GM18909 (cell line): Measurements from ENCODE around the gene RAD54L.
A peak's percentile ranks its signal among the peaks of the same experiment; 100 is the strongest.

Experiments
- ATAC-seq: cut with Tn5 transposase; IDR thresholded peaks from one replicate; pipeline ENCODE4 v1.9.1; 2021; ENCODE audit warnings: mild to moderate bottlenecking; ENCODE audit not compliant: unreplicated experiment, poor library complexity

Gene RAD54L

DNA sequence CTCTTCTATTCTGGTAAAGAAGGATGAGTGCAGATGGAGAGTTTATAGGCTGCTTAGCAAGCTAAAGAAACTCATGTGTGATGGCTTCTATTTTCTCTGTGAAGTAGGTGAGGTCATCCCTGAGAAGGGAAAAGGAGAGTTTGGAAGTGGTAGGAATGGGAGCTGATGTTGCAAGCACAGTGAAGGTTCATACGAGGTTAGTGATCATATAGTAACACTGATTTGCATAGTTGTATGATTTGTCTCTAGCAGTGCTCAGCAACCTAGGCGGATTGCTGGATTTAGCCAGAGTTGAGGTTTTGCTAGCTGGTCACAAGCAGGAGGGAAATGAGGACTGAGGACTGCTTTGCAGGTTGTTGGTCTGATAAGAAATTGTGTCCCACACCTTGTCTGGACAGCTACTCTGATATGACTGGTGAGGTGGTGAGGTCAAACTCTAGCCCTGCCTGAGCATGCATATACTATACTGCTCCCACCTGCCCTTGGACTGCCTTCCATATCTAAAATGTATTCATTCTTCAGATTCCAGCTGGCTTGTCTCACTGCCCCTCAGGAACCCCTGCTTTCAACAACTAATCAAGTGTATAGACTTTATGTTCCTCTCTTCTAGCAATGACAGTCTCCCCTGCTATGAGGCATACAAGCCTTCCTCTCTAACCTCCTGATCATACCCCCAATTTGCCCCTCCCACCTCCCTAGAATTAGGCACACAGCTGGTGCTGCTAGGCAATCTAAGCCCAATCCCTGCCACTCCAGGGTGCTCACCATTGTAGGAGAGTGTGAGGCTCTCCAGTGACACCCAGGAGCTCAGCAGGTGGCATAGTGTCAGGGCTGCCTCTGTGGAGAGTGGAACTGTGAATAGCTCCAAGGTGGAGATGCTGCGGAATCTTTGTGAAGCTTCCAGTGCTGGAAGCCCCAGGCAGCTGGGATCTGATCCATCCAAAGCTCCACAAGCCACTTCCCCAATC, 37.3 kb downstream of the RAD54L start:
- no peak for ATAC-seq

DNA sequence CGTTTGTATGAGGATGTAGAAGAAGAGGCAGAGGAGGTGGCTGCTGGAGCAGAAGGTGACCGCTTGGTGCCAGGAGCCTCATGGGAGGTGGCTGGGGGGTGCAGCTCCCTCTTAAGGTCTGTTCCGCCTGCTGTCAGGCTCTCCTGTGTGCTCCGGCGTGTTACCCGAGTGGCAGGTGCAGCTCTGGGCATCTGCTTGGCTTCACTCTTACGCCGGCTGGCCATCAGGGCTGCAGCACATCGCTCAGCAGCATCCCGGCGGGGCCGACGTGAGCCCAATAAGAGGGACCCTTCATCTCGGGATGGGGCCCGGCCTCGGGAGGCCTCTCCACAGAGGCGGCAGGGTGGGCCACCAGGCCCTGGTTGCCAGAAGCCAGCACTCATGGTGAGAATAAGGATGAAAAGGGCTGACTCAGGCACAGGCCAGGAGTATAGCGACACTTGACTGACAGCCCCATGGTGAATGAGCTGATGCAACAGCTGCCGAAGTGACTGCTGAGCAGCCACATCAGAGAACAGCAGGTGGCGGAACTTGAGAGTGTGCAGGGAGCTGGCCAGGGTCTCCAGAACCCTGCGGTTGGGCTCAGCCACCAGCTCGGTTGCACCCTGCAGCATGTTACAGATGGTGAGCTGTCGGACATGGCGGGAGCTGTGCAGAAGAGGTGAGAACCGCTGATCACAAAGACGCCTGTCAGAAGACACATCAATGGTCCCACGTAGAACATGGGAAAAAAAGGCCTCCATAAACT, 38.3 kb downstream of the RAD54L start:
- no peak for ATAC-seq

DNA sequence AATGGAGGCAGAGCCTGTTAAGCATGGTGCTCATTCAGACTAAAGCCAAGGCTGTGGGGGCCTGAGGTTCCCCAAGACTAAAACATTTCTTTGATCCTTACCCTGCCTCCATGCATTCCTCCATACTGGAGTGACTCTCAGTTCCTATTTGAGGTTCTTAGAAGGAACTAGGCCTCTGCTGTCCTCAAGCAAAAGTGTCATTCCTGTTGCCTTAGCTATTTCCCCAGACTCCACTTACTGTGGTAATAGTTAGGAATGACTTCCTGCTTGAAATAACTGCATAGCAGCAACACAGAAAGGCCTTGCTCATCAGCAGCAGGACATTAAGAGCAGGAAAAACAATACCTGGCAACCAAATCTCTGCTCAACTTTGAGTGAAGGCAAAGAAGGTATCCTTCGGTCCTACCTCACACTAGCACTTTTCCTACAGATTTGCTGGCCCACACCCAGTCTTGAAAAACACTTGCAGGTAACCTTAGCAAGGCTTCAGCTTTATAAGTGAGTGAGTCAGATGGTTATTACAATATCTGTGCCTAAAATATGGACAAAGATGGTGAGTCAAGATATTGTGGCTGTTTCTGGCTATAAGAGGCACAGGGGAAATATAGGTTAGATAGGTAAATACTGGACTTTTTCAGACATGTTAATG, 41.0 kb downstream of the RAD54L start:
- ATAC-seq = no peak

DNA sequence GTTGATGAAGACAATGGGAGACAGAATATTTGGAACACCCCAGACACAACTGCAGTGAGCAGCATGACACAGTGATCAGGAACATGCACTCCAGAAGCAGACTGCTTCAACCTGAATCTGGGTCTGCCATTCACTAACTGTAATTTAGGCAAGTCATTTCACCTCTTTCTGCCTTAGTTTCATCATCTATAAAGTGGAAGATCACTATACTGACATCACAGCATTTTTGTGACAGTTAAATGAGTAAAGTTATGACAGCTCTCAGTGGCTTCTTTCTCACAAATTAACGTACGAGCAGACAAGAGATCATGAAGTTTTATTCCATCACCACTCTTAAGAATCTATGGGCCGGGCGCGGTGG, 41.6 kb downstream of the RAD54L start:
- ATAC-seq = no peak

DNA sequence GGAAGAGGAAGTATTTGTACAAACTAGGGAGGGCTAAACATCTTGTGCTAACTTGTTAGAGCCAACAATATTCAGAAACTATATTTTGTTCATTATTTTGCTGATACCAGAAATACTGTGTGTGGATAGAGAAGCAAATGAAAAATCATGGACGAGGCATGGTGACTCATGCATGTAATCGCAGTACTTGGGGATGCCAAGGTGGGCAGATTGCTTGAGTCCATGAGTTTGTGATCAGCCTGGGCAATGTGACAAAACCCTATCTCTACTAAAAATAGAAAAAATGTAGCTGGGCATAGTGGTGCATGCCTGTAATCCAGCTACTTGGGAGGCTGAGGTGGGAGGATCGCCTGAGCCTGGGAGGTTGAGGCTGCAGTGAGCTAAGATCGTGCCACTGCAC, 42.4 kb downstream of the RAD54L start:
- ATAC-seq = no peak

DNA sequence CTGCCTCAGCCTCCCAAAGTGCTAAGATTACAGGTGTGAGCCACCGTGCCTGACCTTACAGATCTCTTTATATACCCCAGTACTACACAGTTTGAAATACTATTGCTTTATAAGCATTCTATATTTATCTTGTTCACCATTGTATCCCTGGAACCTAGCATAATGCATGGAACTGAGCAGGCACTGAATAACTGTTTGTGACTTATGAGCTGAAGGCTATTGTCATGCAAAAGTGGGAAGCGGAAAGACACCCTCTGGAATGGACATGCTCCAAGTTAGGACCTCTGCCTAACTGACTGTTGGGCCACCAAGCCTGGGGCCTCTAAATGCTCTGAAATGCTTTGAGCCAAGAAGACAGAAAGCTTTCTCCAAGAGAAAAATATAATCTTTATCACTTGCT, 47.7 kb downstream of the RAD54L start:
- ATAC-seq = no peak

DNA sequence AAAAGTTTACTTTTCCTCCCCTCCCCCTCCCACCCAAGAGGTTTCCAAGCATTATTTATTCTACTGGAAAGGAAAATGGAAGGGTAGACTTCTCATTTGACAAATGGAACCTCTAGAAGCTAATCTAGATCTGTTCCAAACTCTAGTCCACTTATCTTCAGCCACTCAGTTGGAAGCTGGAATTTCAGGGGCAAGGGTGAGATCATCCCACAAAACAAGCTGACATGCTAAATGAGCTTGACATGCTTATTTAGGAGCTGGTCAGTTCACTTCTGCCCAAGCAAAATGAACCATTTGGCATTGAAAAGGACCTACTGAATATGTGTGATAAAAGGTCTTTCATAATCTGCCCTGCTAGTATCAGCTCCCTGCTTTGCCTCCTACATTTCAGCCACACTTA, 50.8 kb downstream of the RAD54L start:
- ATAC-seq = no peak

DNA sequence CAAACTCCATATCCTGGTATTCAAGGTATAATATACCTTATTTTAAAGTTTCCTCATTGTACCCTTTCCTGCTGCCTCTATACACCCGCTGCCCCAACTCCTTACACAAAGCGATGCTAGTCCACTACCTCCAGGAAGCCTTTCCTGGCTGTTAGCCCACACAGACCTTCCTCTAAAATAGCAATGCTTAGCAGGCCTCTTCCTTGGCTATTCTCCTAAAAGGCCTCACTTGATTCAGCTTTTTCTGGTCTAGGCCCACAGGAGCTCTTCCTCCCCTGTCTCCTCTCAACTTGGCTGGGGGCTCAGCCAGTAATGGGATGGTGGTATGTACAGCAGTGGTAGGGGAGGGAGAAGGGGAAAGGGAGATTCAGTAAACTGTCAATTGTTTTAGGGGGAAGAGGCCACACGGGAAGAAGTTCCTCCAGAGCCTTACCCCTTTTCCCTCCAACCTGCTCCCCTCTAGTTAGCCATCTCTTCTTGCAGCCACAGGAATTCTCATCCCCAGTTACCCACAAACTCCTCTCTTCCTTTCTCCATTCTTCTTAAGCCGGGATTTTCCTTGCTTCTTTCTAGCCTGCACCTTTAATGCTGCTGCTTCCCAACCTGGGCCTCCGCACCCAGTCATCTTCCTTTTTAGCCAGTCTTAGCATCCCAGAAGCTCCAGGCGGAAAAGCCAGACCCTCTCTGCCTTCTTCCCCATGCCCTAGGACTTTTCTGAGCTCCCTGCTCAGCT, 53.3 kb downstream of the RAD54L start:
- no peak for ATAC-seq

DNA sequence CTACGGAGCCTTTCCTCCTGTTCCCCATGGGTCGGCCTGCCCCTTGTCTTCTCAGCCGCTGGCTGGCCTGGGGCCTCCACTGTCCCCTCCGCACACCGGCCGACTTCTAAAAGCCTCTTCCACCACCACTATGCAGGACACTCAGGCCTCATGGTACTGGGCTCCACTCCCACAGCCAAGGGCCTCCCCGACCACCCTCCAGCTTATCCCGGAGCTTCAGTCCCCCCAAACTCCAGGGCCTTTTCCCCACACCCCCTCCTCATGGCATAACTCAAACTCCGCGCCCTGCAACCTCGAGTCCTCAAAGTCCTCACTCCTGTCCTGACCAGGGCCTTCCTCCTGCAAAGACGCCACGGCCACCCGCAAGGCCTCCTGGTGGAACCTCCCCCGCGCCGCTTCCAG, 53.8 kb downstream of the RAD54L start:
- ATAC-seq = no peak

DNA sequence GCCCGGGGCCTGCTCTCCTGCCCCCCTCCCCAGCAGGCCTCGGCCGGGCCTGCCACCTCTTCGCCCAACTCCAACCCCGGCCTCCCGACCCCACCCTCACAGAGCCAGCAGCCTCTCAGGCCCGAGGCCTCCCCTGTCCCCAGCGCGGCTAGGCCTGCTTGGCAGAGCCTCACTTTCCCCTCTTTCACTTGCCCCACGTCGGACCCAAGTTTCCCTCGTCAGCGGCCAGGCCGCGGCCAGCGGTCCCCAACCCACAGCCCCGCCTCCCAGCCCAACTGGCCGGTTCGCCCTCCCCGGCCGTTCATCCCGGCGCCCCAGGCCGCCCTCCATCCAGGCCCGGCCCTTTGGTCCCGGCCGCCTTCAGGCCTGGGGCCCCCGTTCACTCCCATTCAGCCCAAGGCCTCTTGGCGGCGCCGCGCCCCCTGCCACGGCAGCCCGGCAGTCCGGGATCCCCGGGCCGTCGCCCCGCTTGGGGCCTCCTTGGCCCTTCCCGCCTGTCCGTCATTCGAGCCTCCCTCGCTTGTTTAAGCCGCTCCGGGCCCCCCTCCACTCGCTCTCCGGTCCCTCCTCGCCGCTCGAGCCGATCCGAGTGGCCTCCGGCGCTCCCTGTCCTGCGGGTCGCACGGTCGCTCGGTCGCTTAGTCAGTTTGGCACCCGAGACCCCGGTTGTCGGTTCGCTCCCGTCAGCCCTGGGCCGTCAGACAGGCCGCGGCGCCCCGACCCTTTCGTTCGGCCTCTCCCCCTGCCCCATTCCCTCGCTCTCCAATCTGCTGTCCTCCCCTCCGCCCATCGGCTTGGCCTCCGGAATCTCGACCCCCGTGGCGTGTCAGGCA, 54.5 kb downstream of the RAD54L start:
- ATAC-seq = peak; percentile 31

DNA sequence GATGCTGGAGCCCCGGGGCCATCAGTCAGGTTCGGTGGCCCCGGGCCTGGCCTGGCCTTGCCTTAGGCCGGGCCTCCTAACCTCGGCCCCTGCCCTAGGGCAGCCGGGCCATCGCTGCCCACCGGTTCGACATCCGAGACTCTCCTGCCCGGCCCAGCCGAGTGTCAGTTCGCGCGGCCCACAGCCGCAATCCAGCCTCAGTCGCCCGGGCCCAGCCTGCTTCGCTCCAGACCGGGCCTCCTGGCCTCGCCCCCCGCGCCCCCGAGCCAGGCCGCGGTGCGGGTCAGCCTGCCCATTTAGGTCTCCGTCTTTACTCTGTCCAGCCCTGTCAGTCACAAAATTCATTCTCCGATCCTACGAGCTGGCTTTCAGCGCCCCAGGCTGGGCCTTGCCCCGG, 55.1 kb downstream of the RAD54L start:
- peak; percentile 14 for ATAC-seq

DNA sequence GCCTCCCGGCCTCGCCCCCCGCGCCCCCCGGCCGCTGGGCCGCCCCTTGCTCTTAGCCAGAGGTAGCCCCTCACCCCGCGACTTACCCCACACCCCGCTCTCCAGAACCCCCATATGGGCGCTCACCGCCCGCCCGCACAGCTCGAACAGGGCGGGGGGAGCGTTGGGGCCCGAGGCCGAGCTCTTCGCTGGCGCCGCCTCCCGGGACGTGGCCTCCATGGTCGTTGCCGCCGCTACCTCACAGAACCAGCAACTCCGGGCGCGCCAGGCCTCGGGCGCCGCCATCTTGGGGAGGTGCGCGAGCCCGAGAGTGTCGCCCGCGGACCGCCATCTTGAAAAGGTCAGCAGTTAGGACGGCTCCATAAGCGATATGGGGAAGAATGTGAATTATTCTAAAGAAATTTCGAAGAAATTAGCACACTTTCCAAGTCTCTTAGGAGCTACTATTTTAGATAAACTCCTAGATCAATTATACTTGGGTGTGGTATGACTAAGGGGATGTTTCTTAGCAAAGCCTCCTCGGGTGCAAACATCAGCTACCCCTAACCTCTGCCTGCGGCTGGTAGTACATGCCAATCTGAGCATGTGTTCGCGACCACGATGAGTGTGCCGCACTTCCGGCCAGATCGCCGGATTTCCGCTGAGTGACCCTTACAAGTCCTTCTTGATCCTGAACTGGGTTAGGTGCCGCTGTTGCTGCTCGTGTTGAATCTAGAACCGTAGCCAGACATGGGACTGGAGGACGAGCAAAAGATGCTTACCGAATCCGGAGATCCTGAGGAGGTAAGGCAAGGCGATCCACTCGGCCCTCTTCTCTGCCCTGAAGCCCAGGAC, 55.7 kb downstream of the RAD54L start, which contains the start of the genes LRRC41 and UQCRH:
Gene LRRC41, minus strand, starts transcription at position 579 of the 834 bp plus-strand sequence. Its CDS starts 294 bp downstream, at position 285.
Gene UQCRH, plus strand, starts transcription at position 661 of the 834 bp plus-strand sequence. Its CDS starts 69 bp downstream, at position 730.
- peak; percentile 84 for ATAC-seq

DNA sequence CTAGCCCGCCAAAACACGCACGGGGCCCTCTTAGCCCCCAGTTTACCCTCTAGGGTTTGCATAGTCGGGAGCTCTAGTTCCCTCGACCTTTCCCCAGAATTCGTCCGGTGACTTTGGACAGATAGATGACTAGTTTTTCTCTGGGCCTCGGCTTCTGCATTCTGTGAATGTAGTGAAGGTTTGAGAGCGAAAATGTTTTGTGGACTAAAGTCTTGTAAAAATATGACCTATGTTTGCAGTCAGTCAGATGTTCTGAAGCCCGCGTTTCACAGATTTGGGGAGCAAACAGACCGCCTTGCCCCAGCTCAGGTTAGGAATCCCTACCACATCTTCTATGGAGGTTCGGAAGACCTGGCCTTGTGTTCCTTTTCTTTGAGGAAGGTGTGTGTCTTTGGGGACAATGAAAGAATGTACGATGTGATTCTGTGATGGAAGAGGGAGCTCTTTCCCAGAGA, 56.3 kb downstream of the RAD54L start:
- ATAC-seq = no peak

DNA sequence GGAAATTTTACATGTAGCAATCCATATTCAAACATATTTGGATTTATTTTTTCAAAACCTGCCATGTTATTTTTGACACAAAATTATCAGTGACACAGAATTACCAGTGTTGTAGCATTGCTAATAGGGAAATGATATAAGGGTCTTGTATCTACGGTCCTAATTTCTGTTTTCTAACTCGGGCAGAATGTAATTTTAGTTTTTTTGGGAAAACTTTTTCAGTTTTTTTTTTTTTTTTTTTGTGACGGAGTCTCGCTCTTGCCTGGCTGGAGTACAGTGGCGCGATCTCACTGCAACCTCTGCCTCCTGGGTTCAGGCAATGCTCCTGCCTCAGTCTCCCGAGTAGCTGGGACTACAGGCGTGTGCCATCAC, 58.6 kb downstream of the RAD54L start:
- no peak for ATAC-seq

DNA sequence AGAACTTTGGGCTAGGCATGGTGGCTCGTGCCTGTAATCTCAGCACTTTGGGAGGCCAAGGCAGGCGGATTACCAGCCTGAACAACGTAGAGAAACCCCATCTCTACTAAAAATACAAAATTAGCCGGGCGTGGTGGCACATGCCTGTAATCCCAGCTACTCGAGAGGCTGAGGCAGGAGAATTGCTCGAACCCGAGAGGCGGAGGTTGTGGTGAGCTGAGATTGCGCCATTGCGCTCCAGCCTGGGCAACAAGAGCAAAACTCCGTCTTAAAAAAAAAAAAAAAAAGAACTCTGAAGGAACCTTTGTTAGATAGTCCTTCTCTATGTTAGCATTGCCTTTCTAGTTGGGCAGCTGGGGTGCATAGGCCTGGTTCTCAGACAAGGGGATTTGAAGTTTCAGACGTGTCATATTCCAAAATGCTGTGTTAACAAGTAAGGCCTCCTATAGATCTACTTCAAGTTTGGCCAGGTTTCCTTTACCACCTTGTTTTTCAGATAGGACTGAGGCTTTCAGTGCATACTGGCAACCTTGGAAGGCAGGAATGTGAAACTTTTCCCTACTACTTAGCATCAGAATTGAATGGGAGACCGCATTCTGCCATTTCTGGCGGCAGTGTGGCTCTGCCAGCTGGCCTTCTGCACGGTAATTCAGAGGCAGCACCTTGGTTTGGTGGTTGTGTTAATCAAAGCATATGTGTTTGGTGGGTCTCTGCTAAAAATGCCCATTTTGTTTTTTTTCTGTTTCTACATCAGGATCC, 62.0 kb downstream of the RAD54L start:
- ATAC-seq = no peak

DNA sequence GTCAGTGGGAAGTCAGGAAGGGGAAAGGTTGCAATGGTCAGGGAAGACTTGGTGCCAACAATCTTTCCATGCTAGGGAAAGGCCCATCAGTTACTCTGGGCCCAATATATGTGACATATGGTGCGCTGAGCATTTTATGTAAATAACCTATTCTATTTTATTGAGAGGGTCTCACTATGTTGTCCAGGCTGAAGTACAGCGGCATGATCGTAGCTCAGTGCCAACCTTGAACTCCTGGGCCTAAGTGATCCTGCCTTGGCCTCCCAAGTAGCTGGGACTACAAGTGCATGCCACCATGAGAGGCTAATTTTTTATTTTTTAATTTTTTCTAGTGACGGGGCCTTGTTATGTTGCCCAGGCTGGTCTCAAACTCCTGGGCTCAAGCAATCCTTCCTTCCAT, 62.8 kb downstream of the RAD54L start:
- no peak for ATAC-seq

DNA sequence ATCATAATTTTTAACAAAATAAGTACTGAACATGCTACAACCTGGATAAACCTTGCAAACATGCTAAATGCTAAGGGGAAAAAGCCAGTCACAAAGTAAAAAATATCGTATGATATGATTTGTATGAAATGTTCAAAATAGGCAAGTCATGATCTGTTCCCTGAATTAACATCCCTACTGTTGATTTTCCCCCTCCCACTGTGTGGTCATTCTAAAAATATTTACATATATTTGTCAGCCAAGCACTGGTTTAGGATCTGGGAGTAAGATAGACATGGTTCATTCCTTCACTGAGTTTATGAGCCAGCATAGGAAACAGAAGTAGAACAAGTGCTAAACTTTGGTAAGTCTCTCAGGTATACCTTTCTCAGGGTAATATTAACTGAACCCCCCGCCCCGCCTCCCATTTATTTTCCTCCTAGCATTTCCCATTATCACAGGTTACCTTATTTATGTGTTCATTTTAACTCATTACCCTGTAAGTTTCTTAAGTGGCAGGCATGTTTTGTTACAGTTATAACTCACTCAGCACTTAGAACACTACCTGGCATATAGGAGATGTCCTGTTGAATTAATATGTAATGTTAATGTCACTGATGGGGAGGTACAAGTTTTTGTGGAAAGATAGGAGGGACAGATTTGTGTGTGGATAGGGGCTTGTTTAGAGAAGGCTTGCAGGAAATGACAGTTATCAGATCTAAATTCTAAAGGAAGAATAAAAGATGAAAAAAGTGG, 68.3 kb downstream of the RAD54L start:
- no peak for ATAC-seq
